ENCODE data around the gene IGFLR1. TPM values are rescaled to one million over a fixed set of nuclear protein-coding genes. Genes with fewer than 3 reads are reported as not detected.

The IGFLR1 gene
- total RNA-seq, 4 donors from 2014 or later = 0.87 to 4.8 (median 4.3) TPM

GRCh38 chr19:35722897-35723296 lies 19.4 kb downstream of the IGFLR1 start:
- no peak for TF ChIP-seq CTCF (IDR thresholded peaks at IDR 0.05)
- Histone ChIP-seq H3K4me1 (peaks cover 12 to 22% (median 12%) of the 10 kb centered on the region in 3 donors), H3K27ac (no peak overlapping the region), H3K36me3 (peaks cover 58 to 86% (median 63%) of the 10 kb centered on the region in 3 donors), H3K9me3 (no peaks in the 10 kb centered on the region), H3K27me3 (no peaks in the 10 kb centered on the region), H3K4me3 (no peak overlapping the region)
- intact Hi-C loops (cut with DNase I) = no loop called here
- no peak for DNase-seq
- 90 to 97% methylated on average over 8 to 9 of the region's 16 CpGs for WGBS, 2 donors

- WGBS, 2 donors = 80% methylated on average over 1 of the region's 14 CpGs; no CpG with 5 or more reads in 1 of the 2 donors
- no peak overlapping the region for H3K27ac ChIP-seq
- peaks cover 53 to 81% (median 59%) of the 10 kb centered on the region in 3 donors for H3K36me3 ChIP-seq
- H3K9me3 ChIP-seq = no peaks in the 10 kb centered on the region
- no peak for DNase-seq
- no peak overlapping the region for H3K4me3 ChIP-seq
- H3K27me3 ChIP-seq = no peaks in the 10 kb centered on the region
- TF ChIP-seq CTCF (IDR thresholded peaks at IDR 0.05) = no peak
- no peak for TF ChIP-seq POLR2A (IDR thresholded peaks at IDR 0.05)
- intact Hi-C loops (cut with DNase I) = no loop called here
- peaks cover 12 to 22% (median 12%) of the 10 kb centered on the region in 3 donors for H3K4me1 ChIP-seq
Observed at GRCh38 chr19:35722461-35722860, 19.8 kb downstream of the IGFLR1 start.

GRCh38 chr19:35721374-35721773 lies 20.9 kb downstream of the IGFLR1 start:
- intact Hi-C loops (cut with DNase I) = no loop called here
- WGBS, 2 donors = 97 to 100% methylated on average over 7 of the region's 16 CpGs
- H3K36me3 ChIP-seq = peaks cover 47 to 71% (median 48%) of the 10 kb centered on the region in 3 donors
- no peak overlapping the region for H3K27ac ChIP-seq
- H3K9me3 ChIP-seq = no peaks in the 10 kb centered on the region
- H3K4me3 ChIP-seq = no peak overlapping the region
- no peak for TF ChIP-seq POLR2A (IDR thresholded peaks at IDR 0.05)
- TF ChIP-seq CTCF (IDR thresholded peaks at IDR 0.05) = no peak
- H3K27me3 ChIP-seq = no peaks in the 10 kb centered on the region
- H3K4me1 ChIP-seq = peaks cover 12 to 28% (median 12%) of the 10 kb centered on the region in 3 donors
- DNase-seq = no peak

- H3K9me3 ChIP-seq = no peaks in the 10 kb centered on the region
- intact Hi-C loops (cut with DNase I) = no loop called here
- H3K4me1 ChIP-seq = peaks cover 18 to 35% (median 19%) of the 10 kb centered on the region in 3 donors
- no peaks in the 10 kb centered on the region for H3K27me3 ChIP-seq
- peaks cover 40 to 63% (median 41%) of the 10 kb centered on the region in 3 donors for H3K36me3 ChIP-seq
- 78 to 89% methylated on average over 3 to 9 of the region's 17 CpGs for WGBS, 2 donors
- no peak for DNase-seq
- H3K4me3 ChIP-seq = no peak overlapping the region
- H3K27ac ChIP-seq = no peak overlapping the region
- TF ChIP-seq CTCF (IDR thresholded peaks at IDR 0.05) = no peak
- no peak for TF ChIP-seq POLR2A (IDR thresholded peaks at IDR 0.05)
Observed at GRCh38 chr19:35720648-35721047, 21.6 kb downstream of the IGFLR1 start.

- no peak for TF ChIP-seq CTCF (IDR thresholded peaks at IDR 0.05)
- no peak for TF ChIP-seq POLR2A (IDR thresholded peaks at IDR 0.05)
- H3K4me1 ChIP-seq = peaks cover 23 to 40% (median 24%) of the 10 kb centered on the region in 3 donors
- peaks cover 35 to 58% (median 36%) of the 10 kb centered on the region in 3 donors for H3K36me3 ChIP-seq
- no peak for DNase-seq
- no peaks in the 10 kb centered on the region for H3K9me3 ChIP-seq
- 87 to 89% methylated on average over 2 to 8 of the region's 9 CpGs for WGBS, 2 donors
- intact Hi-C loops (cut with DNase I) = no loop called here
- H3K27ac ChIP-seq = no peak overlapping the region
- no peaks in the 10 kb centered on the region for H3K27me3 ChIP-seq
- H3K4me3 ChIP-seq = no peak overlapping the region
Observed at GRCh38 chr19:35720163-35720524, 22.1 kb downstream of the IGFLR1 start.

Data from esophagus squamous epithelium (tissue), 5 donors.